Measurements from ENCODE around the gene ID4.
A peak's percentile ranks its signal among the peaks of the same experiment; 100 is the strongest.

Gene ID4

GRCh38 chr6:19811397-19812079 lies 25.6 kb upstream of the ID4 start:
- H2BK15ac ChIP-seq (ENCODE audit: low read length): no peak overlapping the region
- H3K9ac ChIP-seq (ENCODE audit: low read depth, low read length, poor library complexity): no peak overlapping the region
- H3K36me3 ChIP-seq (replicated peaks in 1 of 2; ENCODE audit: control insufficient read depth in 2 of 2, insufficient read depth in 2 of 2, low read length in 2 of 2): no peaks in the 10 kb centered on the region
- no peak overlapping the region for H2BK5ac ChIP-seq (ENCODE audit: low read length)
- no peak overlapping the region for H2BK12ac ChIP-seq (ENCODE audit: low read length)
- H3K4ac ChIP-seq (ENCODE audit: low read length): no peak overlapping the region
- no peak for DNase-seq (ENCODE audit: low spot score)
- no peak overlapping the region for H3K23ac ChIP-seq (ENCODE audit: low read depth, low read length, poor library complexity)
- H3K18ac ChIP-seq (ENCODE audit: low read length): no peak overlapping the region
- H4K8ac ChIP-seq (ENCODE audit: low read depth, low read length): no peak overlapping the region
- no peak overlapping the region for H4K91ac ChIP-seq (ENCODE audit: low read depth, low read length, poor library complexity)
- H2BK120ac ChIP-seq (ENCODE audit: low read depth, low read length): no peak overlapping the region
- H2AK5ac ChIP-seq (ENCODE audit: low read depth, low read length): no peak overlapping the region
- no CpG with 5 or more reads among the region's 11 CpGs for WGBS, 2 donors (ENCODE audit: extremely low coverage in 2 of 2, insufficient read length in 2 of 2, insufficient replicate concordance in 1 of 2)
- no peaks in the 10 kb centered on the region for H3K27me3 ChIP-seq (ENCODE audit: control insufficient read depth in 3 of 3, insufficient read depth in 3 of 3, low read depth in 1 of 3, low read length in 3 of 3)
- peaks cover 0 to 3% of the 10 kb centered on the region in 2 donors for H3K9me3 ChIP-seq (replicated peaks in 1 of 2; ENCODE audit: control insufficient read depth in 2 of 2, insufficient read depth in 1 of 2, low read depth in 1 of 2, low read length in 2 of 2)
- H3K27ac ChIP-seq (replicated peaks; ENCODE audit: low read length): no peak overlapping the region
- no peak overlapping the region for H3K4me2 ChIP-seq (ENCODE audit: insufficient read depth, low read length, poor library complexity, severe bottlenecking)
- H3K79me1 ChIP-seq (ENCODE audit: low read depth, low read length): no peaks in the 10 kb centered on the region
- H3K4me3 ChIP-seq (ENCODE audit: low read length in 2 of 2): no peak overlapping the region
- no peak overlapping the region for H2AFZ ChIP-seq (ENCODE audit: low read length)
- no peaks in the 10 kb centered on the region for H3K4me1 ChIP-seq (ENCODE audit: control insufficient read depth in 2 of 2, insufficient read depth in 1 of 2, low read depth in 1 of 2, low read length in 2 of 2)
- no peak overlapping the region for H3K14ac ChIP-seq (ENCODE audit: low read length)

- Histone ChIP-seq H3K4me1 (ENCODE audit: control insufficient read depth in 2 of 2, insufficient read depth in 1 of 2, low read depth in 1 of 2, low read length in 2 of 2) (no peaks in the 10 kb centered on the region), H3K9ac (ENCODE audit: low read depth, low read length, poor library complexity) (no peak overlapping the region), H4K91ac (ENCODE audit: low read depth, low read length, poor library complexity) (no peak overlapping the region), H3K14ac (ENCODE audit: low read length) (no peak overlapping the region), H3K79me1 (ENCODE audit: low read depth, low read length) (no peaks in the 10 kb centered on the region), H3K23ac (ENCODE audit: low read depth, low read length, poor library complexity) (no peak overlapping the region), H2AK5ac (ENCODE audit: low read depth, low read length) (no peak overlapping the region), H2BK15ac (ENCODE audit: low read length) (no peak overlapping the region), H3K4ac (ENCODE audit: low read length) (no peak overlapping the region), H3K18ac (ENCODE audit: low read length) (no peak overlapping the region), H2BK5ac (ENCODE audit: low read length) (no peak overlapping the region), H3K36me3 (replicated peaks in 1 of 2; ENCODE audit: control insufficient read depth in 2 of 2, insufficient read depth in 2 of 2, low read length in 2 of 2) (no peaks in the 10 kb centered on the region), H3K4me2 (ENCODE audit: insufficient read depth, low read length, poor library complexity, severe bottlenecking) (no peak overlapping the region), H4K8ac (ENCODE audit: low read depth, low read length) (no peak overlapping the region), H2BK12ac (ENCODE audit: low read length) (no peak overlapping the region), H2BK120ac (ENCODE audit: low read depth, low read length) (no peak overlapping the region), H3K27me3 (ENCODE audit: control insufficient read depth in 3 of 3, insufficient read depth in 3 of 3, low read depth in 1 of 3, low read length in 3 of 3) (no peaks in the 10 kb centered on the region), H3K4me3 (ENCODE audit: low read length in 2 of 2) (no peak overlapping the region), H3K27ac (replicated peaks; ENCODE audit: low read length) (no peak overlapping the region), H3K9me3 (replicated peaks in 1 of 2; ENCODE audit: control insufficient read depth in 2 of 2, insufficient read depth in 1 of 2, low read depth in 1 of 2, low read length in 2 of 2) (peaks cover 0 to 8% of the 10 kb centered on the region in 2 donors), H2AFZ (ENCODE audit: low read length) (peak overlapping the region; percentile 9)
- DNase-seq (ENCODE audit: low spot score): no peak
- no CpG with 5 or more reads among the region's 6 CpGs for WGBS, 2 donors (ENCODE audit: extremely low coverage in 2 of 2, insufficient read length in 2 of 2, insufficient replicate concordance in 1 of 2)
These were observed 24.6 kb upstream of the ID4 start for GRCh38 chr6:19812512-19813119.

DNA sequence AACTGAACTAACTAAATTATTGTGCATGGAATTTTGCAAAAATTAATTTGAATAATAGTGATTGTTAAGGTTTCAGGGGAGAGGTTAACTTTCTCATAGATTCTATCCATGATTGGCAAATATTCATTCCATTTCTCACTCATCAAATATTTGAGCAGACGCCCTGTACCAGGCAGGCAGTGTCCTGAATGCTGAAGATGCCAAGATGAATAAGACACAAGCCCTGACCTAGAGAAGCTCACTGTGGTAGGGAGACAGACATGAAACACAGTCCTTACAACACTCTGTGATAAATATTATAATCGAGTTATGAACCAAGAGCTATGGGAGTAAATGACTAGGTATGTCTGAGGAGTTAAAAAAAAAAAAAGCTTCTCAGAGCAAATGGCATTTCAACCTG lies 18.4 kb upstream of the ID4 start:
- no CpG with 5 or more reads among the region's 2 CpGs for WGBS, 2 donors (ENCODE audit: extremely low coverage in 2 of 2, insufficient read length in 2 of 2, insufficient replicate concordance in 1 of 2)

DNA sequence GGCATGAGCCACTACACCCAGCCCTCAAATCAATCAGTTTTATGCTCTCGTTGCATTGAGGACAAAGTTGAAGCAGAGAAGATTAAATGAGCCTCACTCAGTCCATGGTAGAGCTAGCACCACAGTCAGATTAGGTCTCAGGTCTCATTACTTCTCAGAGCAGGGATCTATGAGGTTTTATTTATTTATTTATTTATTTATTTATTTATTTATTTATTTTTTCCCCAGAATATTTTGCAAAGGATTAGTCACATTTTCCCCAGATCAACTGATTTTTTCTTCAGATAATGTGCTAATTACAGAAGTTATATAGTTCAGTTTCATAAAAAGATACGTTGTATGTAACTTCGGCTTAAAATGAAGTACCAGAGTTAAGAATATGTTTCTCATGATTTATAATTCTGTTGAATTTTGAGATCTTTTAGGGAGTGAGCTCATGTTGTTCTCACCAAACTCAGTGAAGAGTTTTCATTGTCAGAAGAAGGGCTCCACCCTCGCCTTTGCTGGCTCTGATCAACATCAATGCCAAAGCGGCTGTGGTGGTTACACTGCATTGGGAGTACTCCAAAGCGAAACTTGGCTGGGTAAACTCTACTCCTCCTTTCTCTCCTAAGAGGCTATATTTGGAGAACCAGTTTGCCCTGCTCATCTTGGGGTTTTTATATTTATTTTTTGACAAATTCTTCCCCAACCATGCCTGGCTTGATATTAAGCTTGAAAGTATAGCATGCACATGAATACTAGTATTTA lies 12.9 kb upstream of the ID4 start:
- Histone ChIP-seq H2BK12ac (ENCODE audit: low read length) (no peak overlapping the region), H3K4ac (ENCODE audit: low read length) (no peak overlapping the region), H3K27me3 (ENCODE audit: control insufficient read depth in 3 of 3, insufficient read depth in 3 of 3, low read depth in 1 of 3, low read length in 3 of 3) (no peaks in the 10 kb centered on the region), H4K8ac (ENCODE audit: low read depth, low read length) (no peak overlapping the region), H2AFZ (ENCODE audit: low read length) (no peak overlapping the region), H3K4me2 (ENCODE audit: insufficient read depth, low read length, poor library complexity, severe bottlenecking) (no peak overlapping the region), H3K4me3 (ENCODE audit: low read length in 2 of 2) (no peak overlapping the region), H3K79me1 (ENCODE audit: low read depth, low read length) (no peaks in the 10 kb centered on the region), H3K23ac (ENCODE audit: low read depth, low read length, poor library complexity) (no peak overlapping the region), H3K18ac (ENCODE audit: low read length) (no peak overlapping the region), H4K91ac (ENCODE audit: low read depth, low read length, poor library complexity) (no peak overlapping the region), H2BK120ac (ENCODE audit: low read depth, low read length) (no peak overlapping the region), H3K9ac (ENCODE audit: low read depth, low read length, poor library complexity) (no peak overlapping the region), H2BK15ac (ENCODE audit: low read length) (no peak overlapping the region), H3K14ac (ENCODE audit: low read length) (no peak overlapping the region), H3K9me3 (replicated peaks in 1 of 2; ENCODE audit: control insufficient read depth in 2 of 2, insufficient read depth in 1 of 2, low read depth in 1 of 2, low read length in 2 of 2) (peaks cover 2 to 9% of the 10 kb centered on the region in 2 donors), H2BK5ac (ENCODE audit: low read length) (no peak overlapping the region), H3K4me1 (ENCODE audit: control insufficient read depth in 2 of 2, insufficient read depth in 1 of 2, low read depth in 1 of 2, low read length in 2 of 2) (no peaks in the 10 kb centered on the region), H3K27ac (replicated peaks; ENCODE audit: low read length) (no peak overlapping the region), H3K36me3 (replicated peaks in 1 of 2; ENCODE audit: control insufficient read depth in 2 of 2, insufficient read depth in 2 of 2, low read length in 2 of 2) (no peaks in the 10 kb centered on the region), H2AK5ac (ENCODE audit: low read depth, low read length) (no peak overlapping the region)
- no CpG with 5 or more reads among the region's 6 CpGs for WGBS, 2 donors (ENCODE audit: extremely low coverage in 2 of 2, insufficient read length in 2 of 2, insufficient replicate concordance in 1 of 2)
- DNase-seq (ENCODE audit: low spot score): no peak

More for the DNA sequence above, 18.4 kb upstream of the ID4 start:
- peaks cover 0 to 8% of the 10 kb centered on the region in 2 donors for H3K9me3 ChIP-seq (replicated peaks in 1 of 2; ENCODE audit: control insufficient read depth in 2 of 2, insufficient read depth in 1 of 2, low read depth in 1 of 2, low read length in 2 of 2)
- no peak overlapping the region for H3K18ac ChIP-seq (ENCODE audit: low read length)
- no peaks in the 10 kb centered on the region for H3K27me3 ChIP-seq (ENCODE audit: control insufficient read depth in 3 of 3, insufficient read depth in 3 of 3, low read depth in 1 of 3, low read length in 3 of 3)
- DNase-seq (ENCODE audit: low spot score): no peak
- no peak overlapping the region for H3K14ac ChIP-seq (ENCODE audit: low read length)
- no peaks in the 10 kb centered on the region for H3K36me3 ChIP-seq (replicated peaks in 1 of 2; ENCODE audit: control insufficient read depth in 2 of 2, insufficient read depth in 2 of 2, low read length in 2 of 2)
- H4K8ac ChIP-seq (ENCODE audit: low read depth, low read length): no peak overlapping the region
- H3K4me3 ChIP-seq (ENCODE audit: low read length in 2 of 2): no peak overlapping the region
- H2BK15ac ChIP-seq (ENCODE audit: low read length): no peak overlapping the region
- no peak overlapping the region for H4K91ac ChIP-seq (ENCODE audit: low read depth, low read length, poor library complexity)
- no peak overlapping the region for H3K27ac ChIP-seq (replicated peaks; ENCODE audit: low read length)
- no peaks in the 10 kb centered on the region for H3K79me1 ChIP-seq (ENCODE audit: low read depth, low read length)
- H3K23ac ChIP-seq (ENCODE audit: low read depth, low read length, poor library complexity): no peak overlapping the region
- no peak overlapping the region for H2AFZ ChIP-seq (ENCODE audit: low read length)
- H2BK12ac ChIP-seq (ENCODE audit: low read length): no peak overlapping the region
- H3K4me2 ChIP-seq (ENCODE audit: insufficient read depth, low read length, poor library complexity, severe bottlenecking): no peak overlapping the region
- no peak overlapping the region for H2BK120ac ChIP-seq (ENCODE audit: low read depth, low read length)
- H2BK5ac ChIP-seq (ENCODE audit: low read length): no peak overlapping the region
- no peak overlapping the region for H3K4ac ChIP-seq (ENCODE audit: low read length)
- no peaks in the 10 kb centered on the region for H3K4me1 ChIP-seq (ENCODE audit: control insufficient read depth in 2 of 2, insufficient read depth in 1 of 2, low read depth in 1 of 2, low read length in 2 of 2)
- no peak overlapping the region for H2AK5ac ChIP-seq (ENCODE audit: low read depth, low read length)
- no peak overlapping the region for H3K9ac ChIP-seq (ENCODE audit: low read depth, low read length, poor library complexity)
